ENCODE results near the gene CNPY1.

The CNPY1 gene

DNA sequence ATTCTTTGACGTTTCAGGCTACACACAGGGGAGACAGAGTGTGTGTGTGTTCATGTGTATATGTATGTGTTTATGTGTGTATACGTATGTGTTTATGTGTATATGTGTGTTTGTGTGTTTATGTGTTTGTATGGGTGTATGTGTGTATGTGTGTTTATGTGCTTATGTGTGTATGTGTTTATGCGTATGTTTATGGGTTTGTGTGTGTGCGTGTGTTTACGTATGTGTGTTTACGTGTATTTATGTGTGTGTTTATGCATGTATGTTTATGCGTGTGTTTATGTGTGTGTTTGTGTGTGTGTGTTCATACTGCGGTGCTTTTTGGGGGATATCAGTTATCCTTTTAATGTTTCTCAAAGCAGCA is 39.2 kb upstream of the CNPY1 start:
- no peaks in the 10 kb centered on the region for H3K36me3 ChIP-seq (ENCODE audit: insufficient read depth, low read length)

DNA sequence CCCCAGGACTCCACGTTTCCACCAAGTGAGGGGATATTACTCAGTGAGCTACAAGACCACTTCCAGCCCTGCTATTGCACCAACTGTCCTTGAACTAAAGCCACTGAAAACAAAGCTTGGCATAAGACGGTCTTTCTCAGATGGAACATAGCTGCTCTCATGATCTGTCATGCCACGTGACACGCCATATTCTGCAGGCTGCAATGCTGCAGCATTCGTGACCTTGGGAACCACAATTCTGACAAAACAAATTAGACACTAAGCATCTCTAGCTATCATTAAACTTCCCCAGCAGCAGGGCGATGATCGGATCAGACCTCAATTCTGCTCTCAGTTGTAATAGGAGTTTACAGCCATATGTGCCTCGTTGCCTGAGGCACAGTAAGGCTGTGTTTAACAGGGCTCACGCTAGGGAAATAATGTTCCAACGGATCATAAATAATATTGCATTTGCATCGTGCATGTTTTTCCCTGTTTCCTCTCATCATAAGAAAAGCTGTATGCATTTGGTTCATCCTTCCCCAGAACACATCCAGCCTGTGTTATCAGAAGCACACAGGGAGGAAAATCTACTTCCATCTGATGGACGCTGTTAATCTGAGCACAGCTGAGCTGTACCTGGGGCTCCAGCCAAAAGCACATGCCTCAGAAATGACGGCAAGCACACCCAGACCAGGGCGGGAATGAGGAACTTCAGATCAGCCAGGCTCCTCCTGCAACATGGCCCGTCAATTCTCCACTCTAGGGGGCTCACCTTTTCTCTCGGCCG is 38.6 kb upstream of the CNPY1 start:
- no peaks in the 10 kb centered on the region for H3K36me3 ChIP-seq (ENCODE audit: insufficient read depth, low read length)
- no peak overlapping the region for H2AFZ ChIP-seq (ENCODE audit: low read depth, low read length)
- H3K4me1 ChIP-seq (ENCODE audit: insufficient read depth, low read length) = peaks cover 7% of the 10 kb centered on the region
- peaks cover 8% of the 10 kb centered on the region for H3K27me3 ChIP-seq (ENCODE audit: insufficient read depth, low read length)
- no peak overlapping the region for H3K4me3 ChIP-seq (ENCODE audit: low read length)
- no peaks in the 10 kb centered on the region for H3K9me3 ChIP-seq (ENCODE audit: low read length)

More for the DNA sequence above, 39.2 kb upstream of the CNPY1 start:
- Histone ChIP-seq H2AFZ (ENCODE audit: low read depth, low read length) (no peak overlapping the region), H3K4me3 (ENCODE audit: low read length) (no peak overlapping the region), H3K9me3 (ENCODE audit: low read length) (no peaks in the 10 kb centered on the region), H3K4me1 (ENCODE audit: insufficient read depth, low read length) (peaks cover 12% of the 10 kb centered on the region), H3K27me3 (ENCODE audit: insufficient read depth, low read length) (peaks cover 8% of the 10 kb centered on the region)

- Histone ChIP-seq H3K4me3 (ENCODE audit: low read length) (no peak overlapping the region), H2AFZ (ENCODE audit: low read depth, low read length) (no peak overlapping the region), H3K36me3 (ENCODE audit: insufficient read depth, low read length) (no peaks in the 10 kb centered on the region), H3K9me3 (ENCODE audit: low read length) (no peaks in the 10 kb centered on the region), H3K4me1 (ENCODE audit: insufficient read depth, low read length) (no peaks in the 10 kb centered on the region), H3K27me3 (ENCODE audit: insufficient read depth, low read length) (peaks cover 8% of the 10 kb centered on the region)
These were observed 37.9 kb upstream of the CNPY1 start for GRCh38 chr7:155584261-155584660.

- H3K27me3 ChIP-seq (ENCODE audit: insufficient read depth, low read length) = peaks cover 8% of the 10 kb centered on the region
- no peaks in the 10 kb centered on the region for H3K9me3 ChIP-seq (ENCODE audit: low read length)
- H3K4me3 ChIP-seq (ENCODE audit: low read length) = no peak overlapping the region
- H3K4me1 ChIP-seq (ENCODE audit: insufficient read depth, low read length) = no peaks in the 10 kb centered on the region
- H3K36me3 ChIP-seq (ENCODE audit: insufficient read depth, low read length) = no peaks in the 10 kb centered on the region
- no peak overlapping the region for H2AFZ ChIP-seq (ENCODE audit: low read depth, low read length)
These were observed 37.3 kb upstream of the CNPY1 start for GRCh38 chr7:155583636-155584035.

DNA sequence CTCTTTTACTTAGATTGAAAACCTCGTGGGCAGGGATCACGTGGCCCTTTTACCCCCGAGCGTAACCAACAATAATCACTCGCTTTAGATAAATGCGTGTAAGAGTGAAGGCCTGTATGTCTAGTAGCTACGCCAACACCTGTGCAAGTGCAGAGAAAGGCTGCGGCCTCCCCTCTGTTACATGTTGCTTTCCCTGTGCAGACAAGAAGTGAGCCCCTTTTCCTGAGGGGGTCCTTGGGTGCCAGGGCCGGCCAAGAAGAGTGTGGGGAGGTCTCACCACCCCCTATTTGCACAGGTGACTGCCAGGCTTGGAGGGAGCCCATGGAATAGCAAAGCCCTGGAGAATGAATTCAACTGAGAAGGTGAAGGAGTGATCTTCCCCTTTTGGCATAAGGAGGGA is 35.6 kb upstream of the CNPY1 start:
- H3K9me3 ChIP-seq (ENCODE audit: low read length) = no peaks in the 10 kb centered on the region

DNA sequence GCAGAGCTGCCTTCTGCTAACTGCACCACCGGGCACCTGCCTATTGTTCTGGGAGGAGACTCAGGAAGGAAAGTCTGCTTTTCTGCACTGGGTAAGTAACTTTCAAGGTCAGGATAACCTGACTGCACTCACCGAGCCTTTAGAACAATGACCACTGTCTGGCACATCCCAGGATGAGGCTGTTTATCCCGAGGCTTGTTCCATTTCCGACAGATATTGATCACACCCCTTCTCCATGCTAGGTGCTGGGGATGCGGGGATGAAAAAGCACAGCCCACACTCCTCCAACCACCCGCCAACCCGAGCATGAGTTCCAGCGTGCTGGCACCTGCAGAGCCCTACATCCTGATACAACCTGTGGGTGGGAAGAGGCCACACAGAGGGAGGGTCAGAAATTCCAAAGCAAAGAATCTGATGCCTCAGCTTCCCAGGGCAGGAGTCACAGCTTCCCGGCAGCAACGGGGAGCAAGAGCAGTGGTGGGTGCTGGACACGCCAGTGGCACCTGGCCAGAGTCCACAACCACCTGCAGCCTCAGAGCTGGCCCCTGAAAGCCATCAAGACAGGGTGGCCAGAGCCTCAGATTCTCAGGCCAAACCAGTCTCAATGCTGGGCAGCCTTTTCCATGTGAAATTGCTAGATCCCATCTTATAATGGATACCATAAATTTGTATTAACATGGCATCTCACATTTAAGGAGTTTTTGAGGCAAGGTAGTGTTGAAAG is 34.9 kb upstream of the CNPY1 start:
- H3K9me3 ChIP-seq (ENCODE audit: low read length) = no peaks in the 10 kb centered on the region
- no peak overlapping the region for H2AFZ ChIP-seq (ENCODE audit: low read depth, low read length)
- peaks cover 8% of the 10 kb centered on the region for H3K27me3 ChIP-seq (ENCODE audit: insufficient read depth, low read length)
- H3K4me3 ChIP-seq (ENCODE audit: low read length) = no peak overlapping the region
- no peaks in the 10 kb centered on the region for H3K36me3 ChIP-seq (ENCODE audit: insufficient read depth, low read length)
- no peaks in the 10 kb centered on the region for H3K4me1 ChIP-seq (ENCODE audit: insufficient read depth, low read length)

More for the DNA sequence above, 35.6 kb upstream of the CNPY1 start:
- Histone ChIP-seq H3K36me3 (ENCODE audit: insufficient read depth, low read length) (no peaks in the 10 kb centered on the region), H2AFZ (ENCODE audit: low read depth, low read length) (no peak overlapping the region), H3K4me1 (ENCODE audit: insufficient read depth, low read length) (no peaks in the 10 kb centered on the region), H3K4me3 (ENCODE audit: low read length) (no peak overlapping the region), H3K27me3 (ENCODE audit: insufficient read depth, low read length) (peaks cover 8% of the 10 kb centered on the region)

GRCh38 chr7:155580367-155580766 is 34.0 kb upstream of the CNPY1 start:
- Histone ChIP-seq H3K4me1 (ENCODE audit: insufficient read depth, low read length) (no peaks in the 10 kb centered on the region), H3K36me3 (ENCODE audit: insufficient read depth, low read length) (no peaks in the 10 kb centered on the region), H3K4me3 (ENCODE audit: low read length) (no peak overlapping the region), H2AFZ (ENCODE audit: low read depth, low read length) (no peak overlapping the region), H3K9me3 (ENCODE audit: low read length) (no peaks in the 10 kb centered on the region), H3K27me3 (ENCODE audit: insufficient read depth, low read length) (peaks cover 8% of the 10 kb centered on the region)

- no peaks in the 10 kb centered on the region for H3K9me3 ChIP-seq (ENCODE audit: low read length)
- no peak overlapping the region for H3K4me3 ChIP-seq (ENCODE audit: low read length)
- H3K4me1 ChIP-seq (ENCODE audit: insufficient read depth, low read length) = no peaks in the 10 kb centered on the region
- H3K36me3 ChIP-seq (ENCODE audit: insufficient read depth, low read length) = no peaks in the 10 kb centered on the region
- H3K27me3 ChIP-seq (ENCODE audit: insufficient read depth, low read length) = peaks cover 8% of the 10 kb centered on the region
- no peak overlapping the region for H2AFZ ChIP-seq (ENCODE audit: low read depth, low read length)
These were observed 33.2 kb upstream of the CNPY1 start for GRCh38 chr7:155579565-155579964.

- H2AFZ ChIP-seq (ENCODE audit: low read depth, low read length) = no peak overlapping the region
- no peaks in the 10 kb centered on the region for H3K36me3 ChIP-seq (ENCODE audit: insufficient read depth, low read length)
These were observed 31.7 kb upstream of the CNPY1 start for GRCh38 chr7:155578016-155578415.

GRCh38 chr7:155577509-155577905 is 31.1 kb upstream of the CNPY1 start:
- Histone ChIP-seq H2AFZ (ENCODE audit: low read depth, low read length) (no peak overlapping the region), H3K27me3 (ENCODE audit: insufficient read depth, low read length) (peaks cover 8% of the 10 kb centered on the region), H3K4me1 (ENCODE audit: insufficient read depth, low read length) (no peaks in the 10 kb centered on the region), H3K9me3 (ENCODE audit: low read length) (no peaks in the 10 kb centered on the region), H3K36me3 (ENCODE audit: insufficient read depth, low read length) (no peaks in the 10 kb centered on the region), H3K4me3 (ENCODE audit: low read length) (no peak overlapping the region)

More at GRCh38 chr7:155578016-155578415, 31.7 kb upstream of the CNPY1 start:
- Histone ChIP-seq H3K9me3 (ENCODE audit: low read length) (no peaks in the 10 kb centered on the region), H3K4me1 (ENCODE audit: insufficient read depth, low read length) (no peaks in the 10 kb centered on the region), H3K27me3 (ENCODE audit: insufficient read depth, low read length) (peaks cover 8% of the 10 kb centered on the region), H3K4me3 (ENCODE audit: low read length) (no peak overlapping the region)

GRCh38 chr7:155576900-155577508 is 30.6 kb upstream of the CNPY1 start:
- H3K9me3 ChIP-seq (ENCODE audit: low read length) = no peaks in the 10 kb centered on the region
- no peaks in the 10 kb centered on the region for H3K4me1 ChIP-seq (ENCODE audit: insufficient read depth, low read length)
- H2AFZ ChIP-seq (ENCODE audit: low read depth, low read length) = no peak overlapping the region
- no peak overlapping the region for H3K4me3 ChIP-seq (ENCODE audit: low read length)
- H3K36me3 ChIP-seq (ENCODE audit: insufficient read depth, low read length) = no peaks in the 10 kb centered on the region
- H3K27me3 ChIP-seq (ENCODE audit: insufficient read depth, low read length) = peaks cover 6% of the 10 kb centered on the region

DNA sequence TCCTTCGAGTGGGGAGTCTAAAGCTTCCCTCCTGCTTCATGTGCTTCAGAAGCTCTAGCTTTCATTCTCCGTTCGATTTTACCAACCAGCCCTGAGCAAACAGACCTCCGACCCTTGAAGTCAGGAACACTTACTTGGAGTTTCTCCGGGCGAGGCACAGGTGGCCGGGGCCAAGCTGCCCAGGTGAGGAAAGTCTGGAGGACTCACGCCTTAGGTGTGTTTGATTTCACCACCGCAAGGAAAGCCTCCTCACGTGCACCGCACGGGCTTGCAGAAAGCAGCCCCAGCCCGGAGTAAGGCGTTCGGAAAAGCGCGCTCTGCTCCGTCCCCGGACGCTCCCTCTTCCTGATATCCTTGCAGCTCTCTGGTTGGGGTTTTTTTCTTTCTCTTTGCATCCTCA is 30.1 kb upstream of the CNPY1 start:
- Histone ChIP-seq H3K27me3 (ENCODE audit: insufficient read depth, low read length) (peaks cover 6% of the 10 kb centered on the region), H3K9me3 (ENCODE audit: low read length) (no peaks in the 10 kb centered on the region), H3K36me3 (ENCODE audit: insufficient read depth, low read length) (no peaks in the 10 kb centered on the region), H3K4me3 (ENCODE audit: low read length) (no peak overlapping the region), H3K4me1 (ENCODE audit: insufficient read depth, low read length) (no peaks in the 10 kb centered on the region), H2AFZ (ENCODE audit: low read depth, low read length) (no peak overlapping the region)

DNA sequence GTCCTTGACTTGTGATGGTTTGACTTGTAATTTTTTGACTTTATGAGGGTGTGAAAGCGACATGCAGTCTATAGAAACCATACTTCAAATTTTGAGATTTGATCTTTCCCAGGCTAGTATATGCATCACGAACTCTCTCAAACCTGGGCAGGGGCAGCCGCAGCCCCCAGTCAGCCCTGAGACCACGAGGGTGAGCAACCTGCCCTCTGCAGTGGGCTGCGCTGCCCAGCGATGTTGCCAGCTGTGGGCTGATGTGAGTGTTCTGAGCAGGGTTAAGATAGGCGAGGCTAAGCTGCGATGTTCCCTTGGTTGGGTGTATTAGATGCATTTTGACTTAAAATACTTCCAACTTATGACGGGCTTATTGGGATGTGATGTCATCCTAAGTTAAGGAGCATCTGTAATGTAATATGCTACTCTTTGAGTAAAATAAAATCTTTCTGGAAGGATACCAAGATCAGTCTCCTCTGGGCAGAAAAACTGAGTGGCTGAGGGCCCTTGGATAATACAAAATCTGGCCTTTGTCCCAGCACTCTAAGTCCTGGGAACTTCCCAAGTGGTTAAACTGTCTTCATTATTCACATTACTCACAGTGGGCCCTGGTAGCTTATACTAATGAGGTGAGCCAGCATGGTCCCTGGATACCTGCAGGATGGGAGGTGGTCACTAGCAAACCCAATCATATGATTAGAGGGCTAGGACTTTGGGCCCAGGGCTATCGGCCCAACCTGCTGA is 28.4 kb upstream of the CNPY1 start:
- Histone ChIP-seq H3K36me3 (ENCODE audit: insufficient read depth, low read length) (no peaks in the 10 kb centered on the region), H3K4me3 (ENCODE audit: low read length) (no peak overlapping the region), H3K4me1 (ENCODE audit: insufficient read depth, low read length) (no peaks in the 10 kb centered on the region), H2AFZ (ENCODE audit: low read depth, low read length) (no peak overlapping the region), H3K27me3 (ENCODE audit: insufficient read depth, low read length) (no peaks in the 10 kb centered on the region), H3K9me3 (ENCODE audit: low read length) (no peaks in the 10 kb centered on the region)

Measured in neuron (in vitro differentiated cells).